Effector memory CD8-positive, alpha-beta T cell (primary cell): Measurements from ENCODE around the gene HOMER3.

Experiments used
- ATAC-seq: fragments of 150-1000 bp; cut with Tn5 transposase; replicated peaks from 2 replicates; pipeline ENCODE4 v1.10.0; 2021; ENCODE audit warnings: mild to moderate bottlenecking, moderate library complexity
- DNase-seq, 3 experiments: peaks; one replicate each; pipeline ENCODE4 v3.0.0; 2021
- H3K27ac Mint-ChIP-seq, 2 donors: one replicate each; pipeline ENCODE4 v1.8.0; 2022; ENCODE audit warnings: mild to moderate bottlenecking in 2 of 2, mixed read lengths in 2 of 2, moderate library complexity in 2 of 2
- H3K27me3 Mint-ChIP-seq, 2 donors: one replicate each; pipeline ENCODE4 v1.8.0; 2022; ENCODE audit warnings: mixed read lengths in 2 of 2
- H3K36me3 Mint-ChIP-seq: one replicate; pipeline ENCODE4 v1.8.0; 2022; ENCODE audit warnings: mild to moderate bottlenecking, moderate library complexity, mixed read lengths; ENCODE audit not compliant: insufficient read depth
- H3K4me1 Mint-ChIP-seq, 2 donors: one replicate each; pipeline ENCODE4 v1.8.0; 2022; ENCODE audit warnings: low read depth in 2 of 2, mixed read lengths in 2 of 2
- H3K4me3 Mint-ChIP-seq, 2 donors: one replicate each; pipeline ENCODE4 v1.8.0; 2022; ENCODE audit warnings: mild to moderate bottlenecking in 2 of 2, mixed read lengths in 2 of 2, moderate library complexity in 2 of 2
- H3K9me3 Mint-ChIP-seq, 2 donors: one replicate each; pipeline ENCODE4 v1.8.0; 2022; ENCODE audit warnings: mixed read lengths in 2 of 2

Gene HOMER3

DNA sequence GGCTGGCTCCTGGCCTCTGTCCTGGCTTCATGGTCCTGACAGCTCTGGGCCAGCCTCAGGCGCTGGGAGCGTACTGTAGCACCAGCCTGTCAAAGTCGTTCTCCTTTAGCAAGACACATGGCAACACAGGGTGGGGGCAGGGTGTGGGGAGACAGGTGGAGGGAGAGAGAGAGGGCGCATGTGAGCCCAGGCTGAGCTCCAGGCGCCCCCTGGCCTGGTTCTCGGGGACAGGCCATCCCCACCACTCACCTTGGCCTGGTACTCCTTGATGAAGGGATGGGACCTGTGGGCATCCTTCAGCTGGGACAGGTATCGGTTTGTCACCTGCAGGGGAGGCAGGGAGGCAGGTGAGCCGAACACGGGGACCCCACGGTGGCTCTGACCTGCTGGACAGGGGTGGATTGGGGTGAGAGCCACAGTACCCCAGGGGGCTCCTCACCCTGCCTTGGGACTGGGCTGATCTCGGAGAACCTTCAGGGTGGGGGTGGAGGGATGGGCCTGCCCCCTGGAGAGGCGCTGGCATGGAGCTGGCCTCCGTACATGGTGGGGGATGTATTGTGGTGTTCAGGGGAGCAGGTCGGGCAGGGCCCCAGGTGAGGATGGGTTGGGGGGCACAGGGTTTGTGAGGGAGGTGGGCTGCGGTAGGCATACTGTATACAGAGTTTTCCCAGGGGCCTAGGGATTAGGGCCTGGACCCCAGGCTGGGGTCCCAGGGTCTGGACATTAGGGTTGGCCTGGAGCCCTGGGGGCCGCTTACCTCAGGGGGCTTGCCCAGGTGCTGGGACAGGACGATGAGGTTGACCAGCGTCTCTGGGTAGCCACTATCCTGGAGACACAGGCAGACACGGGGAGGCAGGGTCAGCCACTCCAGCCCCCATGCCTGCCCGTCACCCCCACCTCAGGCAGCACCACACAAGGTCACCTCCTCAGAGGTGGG is 41.1 kb downstream of the HOMER3 start:
- Mint-ChIP-seq H3K27me3 (peaks cover 17 to 20% of the 10 kb centered on the region in 2 donors), H3K4me1 (peaks cover 11 to 15% of the 10 kb centered on the region in 2 donors), H3K27ac (peak overlapping the region in 1 of 2 donors; percentile 8), H3K4me3 (no peak overlapping the region), H3K36me3 (peaks cover 30% of the 10 kb centered on the region), H3K9me3 (no peaks in the 10 kb centered on the region)
- no peak for DNase-seq
- ATAC-seq: no peak

DNA sequence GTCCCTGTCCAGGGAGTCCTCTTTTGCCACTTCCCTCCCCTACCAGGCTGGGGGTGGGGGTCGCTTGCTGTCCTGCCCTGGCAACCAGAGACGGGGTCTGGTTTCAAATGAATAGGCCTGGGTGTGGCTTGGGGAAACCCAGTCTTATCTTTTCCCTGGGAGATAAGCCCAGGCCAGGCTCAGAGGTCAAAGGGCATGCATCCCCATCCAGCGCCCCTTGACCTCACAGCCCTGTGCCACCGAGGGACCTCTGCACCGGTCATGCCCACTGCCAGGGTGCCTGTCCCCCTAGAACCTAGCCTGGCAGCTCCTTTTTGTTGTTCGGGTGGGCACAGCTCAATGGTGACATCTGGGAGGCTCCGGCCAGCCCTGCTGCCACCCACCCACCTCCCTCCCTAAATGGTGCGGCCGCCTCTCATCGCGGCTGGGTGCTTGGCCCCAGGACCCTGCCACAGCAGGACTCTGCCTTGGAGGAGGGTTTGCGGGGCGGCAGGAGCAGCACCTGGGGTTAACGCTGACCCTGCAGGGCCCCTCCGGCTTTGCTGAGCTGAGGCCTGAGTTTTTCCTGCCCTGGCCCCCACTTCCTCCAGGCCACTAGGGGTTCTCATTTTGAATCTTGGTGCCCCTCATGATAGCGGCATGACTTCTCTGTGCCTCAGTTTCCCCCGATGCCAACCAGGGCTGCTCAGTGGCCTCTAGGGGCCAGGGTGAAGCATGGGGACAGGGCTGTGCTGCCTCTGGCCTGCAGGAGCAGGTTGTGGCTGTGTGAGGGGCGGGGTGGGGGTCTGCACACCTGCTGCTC is 42.2 kb downstream of the HOMER3 start:
- ATAC-seq (no peak), DNase-seq (no peak)
- no peak overlapping the region for H3K27ac Mint-ChIP-seq
- no peak overlapping the region for H3K4me3 Mint-ChIP-seq
- H3K27me3 Mint-ChIP-seq: peaks cover 17 to 25% of the 10 kb centered on the region in 2 donors
- H3K9me3 Mint-ChIP-seq: no peaks in the 10 kb centered on the region
- H3K4me1 Mint-ChIP-seq: peaks cover 11 to 15% of the 10 kb centered on the region in 2 donors
- peaks cover 22% of the 10 kb centered on the region for H3K36me3 Mint-ChIP-seq

DNA sequence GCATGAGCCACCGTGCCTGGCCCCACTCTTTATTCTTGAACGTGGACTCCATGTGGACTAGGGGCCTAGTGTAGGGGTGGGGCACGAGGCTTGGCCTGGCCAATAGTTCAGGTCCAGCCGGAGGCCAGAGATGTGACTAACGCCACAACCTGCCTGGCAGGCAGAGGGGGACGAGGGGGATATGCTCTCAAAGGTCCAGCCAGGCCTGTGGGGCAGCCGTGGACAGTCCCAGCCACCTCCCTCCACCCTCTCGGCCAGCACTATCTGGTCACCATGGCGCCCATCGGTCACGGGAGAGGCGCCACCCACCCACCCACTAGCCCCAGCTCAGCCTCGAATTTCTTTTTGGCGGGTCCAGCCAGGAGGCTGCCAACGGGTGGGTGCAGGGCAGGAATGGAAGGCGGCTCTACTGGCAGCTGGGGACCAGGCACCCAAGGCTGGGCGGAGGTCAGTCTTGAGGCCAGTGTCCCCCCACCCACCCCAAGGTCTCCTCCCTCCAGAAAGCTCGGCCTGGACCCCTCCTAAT is 42.9 kb downstream of the HOMER3 start:
- Mint-ChIP-seq H3K36me3 (peaks cover 16% of the 10 kb centered on the region), H3K27me3 (peaks cover 17 to 31% of the 10 kb centered on the region in 2 donors), H3K4me1 (peaks cover 11 to 15% of the 10 kb centered on the region in 2 donors), H3K9me3 (no peaks in the 10 kb centered on the region), H3K27ac (no peak overlapping the region), H3K4me3 (peak overlapping the region in 1 of 2 donors; percentile 77)
- no peak for ATAC-seq
- DNase-seq: no peak

DNA sequence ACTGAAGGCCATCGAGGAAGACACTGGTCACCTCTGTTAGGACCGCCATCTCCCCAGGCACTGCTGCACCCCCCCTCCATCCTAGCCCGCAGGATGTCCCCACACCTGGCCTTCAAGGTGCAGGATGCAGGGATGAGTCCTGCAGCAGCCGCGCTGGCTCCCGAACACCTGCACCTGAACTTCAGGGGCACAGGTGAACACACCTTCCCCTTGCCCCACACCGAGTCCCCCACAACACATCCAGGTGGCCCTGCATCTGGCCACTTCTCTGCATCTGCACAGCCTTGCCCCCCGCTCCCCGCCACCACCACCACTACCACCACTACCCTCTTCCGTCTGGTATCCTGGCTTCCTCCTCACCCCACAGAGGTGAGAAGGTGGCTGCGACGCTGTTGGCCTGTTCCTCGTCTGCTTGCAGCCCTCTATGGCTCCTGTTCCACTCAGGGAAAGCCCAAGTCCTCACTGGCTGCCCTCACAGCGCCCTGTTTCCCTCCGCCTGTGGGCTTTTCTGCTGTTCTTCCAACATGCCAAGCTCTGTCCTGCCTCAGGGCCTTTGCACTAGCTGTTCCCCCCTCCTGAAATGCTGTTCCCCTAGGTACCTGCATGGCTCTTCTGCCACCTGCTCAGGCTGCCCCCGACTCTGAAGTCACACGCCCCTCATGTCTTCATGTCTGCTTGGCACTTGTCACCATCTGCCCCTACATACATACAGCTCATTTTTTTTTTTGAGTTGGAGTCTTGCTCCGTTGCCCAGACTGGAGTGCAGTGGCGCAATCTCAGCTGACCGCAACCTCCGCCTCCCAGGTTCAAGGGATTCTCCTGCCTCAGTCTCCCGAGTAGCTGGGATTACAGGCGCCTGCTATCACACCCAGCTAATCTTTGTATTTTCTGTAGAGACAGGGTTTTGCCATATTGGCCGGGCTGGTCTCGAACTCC is 43.7 kb downstream of the HOMER3 start:
- H3K36me3 Mint-ChIP-seq: peaks cover 13% of the 10 kb centered on the region
- peaks cover 17 to 34% of the 10 kb centered on the region in 2 donors for H3K27me3 Mint-ChIP-seq
- H3K4me1 Mint-ChIP-seq: peaks cover 11 to 15% of the 10 kb centered on the region in 2 donors
- H3K9me3 Mint-ChIP-seq: no peaks in the 10 kb centered on the region
- H3K4me3 Mint-ChIP-seq: peak overlapping the region; percentile 63 to 77
- no peak for DNase-seq
- H3K27ac Mint-ChIP-seq: no peak overlapping the region
- ATAC-seq: peak; percentile 55

DNA sequence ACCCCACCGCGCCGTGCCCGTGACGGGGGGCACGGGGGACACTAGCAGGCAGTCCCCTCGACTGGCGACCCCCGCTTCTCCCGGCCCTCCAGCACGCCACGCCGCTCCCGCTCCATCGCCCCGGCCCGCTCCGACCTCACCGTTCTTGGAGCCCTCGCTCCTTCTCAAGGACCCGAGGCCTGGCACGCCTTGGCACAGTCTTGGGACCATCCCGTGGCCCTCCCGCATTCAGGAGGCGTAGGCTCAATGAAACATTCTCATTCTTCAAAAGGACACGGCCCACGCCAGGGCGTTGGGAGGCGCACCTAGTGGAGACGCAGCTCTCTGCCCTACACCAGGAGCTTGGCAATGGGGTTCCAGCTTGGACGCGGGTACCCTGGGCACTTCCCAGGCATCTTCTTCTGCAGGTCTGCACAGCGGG is 44.6 kb downstream of the HOMER3 start:
- peaks cover 11 to 15% of the 10 kb centered on the region in 2 donors for H3K4me1 Mint-ChIP-seq
- H3K36me3 Mint-ChIP-seq: peaks cover 9% of the 10 kb centered on the region
- H3K27me3 Mint-ChIP-seq: peaks cover 17 to 34% of the 10 kb centered on the region in 2 donors
- no peak for DNase-seq
- H3K27ac Mint-ChIP-seq: no peak overlapping the region
- ATAC-seq: no peak
- H3K4me3 Mint-ChIP-seq: peak overlapping the region; percentile 73 to 77
- no peaks in the 10 kb centered on the region for H3K9me3 Mint-ChIP-seq

DNA sequence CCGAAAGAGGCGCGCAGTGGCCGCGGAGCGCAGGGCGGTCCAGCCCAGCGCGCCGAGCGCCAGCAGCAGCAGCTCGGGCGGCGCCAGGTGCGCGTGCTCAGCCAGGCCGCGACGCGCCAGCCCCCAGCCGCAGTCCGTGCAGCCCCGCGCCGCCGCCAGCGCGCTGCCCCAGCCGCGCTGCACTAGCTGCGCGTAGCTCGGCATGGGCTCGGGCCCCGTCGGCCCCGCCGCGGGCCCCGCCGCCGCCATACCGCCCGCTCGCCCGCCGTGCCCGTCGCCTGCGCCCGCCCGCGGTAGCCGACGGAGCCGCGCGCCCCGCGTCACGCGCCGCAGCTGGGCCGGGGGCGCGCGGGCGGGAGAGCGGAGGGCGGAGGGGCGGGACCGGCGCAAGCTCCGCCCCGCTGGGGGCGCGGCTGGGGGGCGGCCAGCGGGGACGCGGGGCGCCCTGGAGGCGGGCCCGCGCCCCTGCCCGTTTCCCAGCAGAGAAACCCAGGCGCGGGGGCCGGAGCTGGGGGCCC is 45.1 kb downstream of the HOMER3 start, which contains the start of gene CERS1:
TSS of gene CERS1 (minus strand) at position 335 of the 518 bp plus-strand sequence. CDS start at position 249, 86 bp downstream.
- Mint-ChIP-seq H3K27me3 (peaks cover 17 to 34% of the 10 kb centered on the region in 2 donors), H3K36me3 (peaks cover 8% of the 10 kb centered on the region), H3K27ac (no peak within 1 kb of the TSS), H3K4me1 (peaks cover 11 to 15% of the 10 kb centered on the region in 2 donors), H3K4me3 (peak within 1 kb of the TSS; percentile 73 to 77), H3K9me3 (no peaks in the 10 kb centered on the region)
- ATAC-seq (peak; percentile 42), DNase-seq (no peak)

DNA sequence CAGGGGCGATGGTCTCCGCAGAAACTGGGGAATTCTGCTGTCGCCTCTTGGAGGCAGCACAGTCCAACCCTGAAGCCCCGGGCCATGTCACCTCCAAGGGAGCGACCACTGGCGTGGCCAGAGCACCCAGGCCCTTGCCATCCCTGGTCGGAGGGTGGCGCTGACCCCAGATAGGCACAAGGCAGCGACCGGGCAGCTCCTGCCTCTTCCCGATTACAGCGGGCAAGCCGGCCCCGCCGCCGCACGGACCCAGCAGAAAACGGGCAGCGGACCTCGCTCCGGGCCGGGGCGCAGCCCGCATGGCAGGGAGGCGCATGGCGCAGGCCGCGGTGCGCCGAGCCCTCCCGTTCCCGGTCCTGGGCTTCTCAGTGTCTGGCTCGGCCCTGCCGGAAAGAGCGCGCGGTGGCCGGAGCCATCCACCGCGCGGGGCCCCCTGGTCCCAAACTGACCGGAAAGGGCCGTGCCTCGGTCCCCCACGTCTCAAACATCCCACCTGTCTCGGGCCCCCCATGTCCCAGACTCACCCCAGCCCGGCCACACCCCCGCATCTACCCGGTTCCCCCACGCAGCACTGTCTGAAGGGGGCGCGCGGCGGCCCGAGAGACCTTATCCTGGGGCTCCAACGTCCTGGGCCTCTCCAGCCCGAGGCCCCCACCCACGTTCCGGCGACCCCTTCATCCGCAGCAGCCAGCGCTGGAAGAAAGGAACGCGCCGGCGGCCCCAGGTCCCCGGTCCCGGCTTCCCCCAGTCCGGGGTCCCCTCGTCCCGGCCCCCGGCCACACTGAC is 45.8 kb downstream of the HOMER3 start:
- no peak overlapping the region for H3K27ac Mint-ChIP-seq
- peak overlapping the region; percentile 23 to 29 for H3K4me3 Mint-ChIP-seq
- peaks cover 3% of the 10 kb centered on the region for H3K36me3 Mint-ChIP-seq
- DNase-seq (no peak), ATAC-seq (no peak)
- H3K4me1 Mint-ChIP-seq: peaks cover 11 to 15% of the 10 kb centered on the region in 2 donors
- H3K27me3 Mint-ChIP-seq: peaks cover 17 to 38% of the 10 kb centered on the region in 2 donors
- H3K9me3 Mint-ChIP-seq: no peaks in the 10 kb centered on the region

DNA sequence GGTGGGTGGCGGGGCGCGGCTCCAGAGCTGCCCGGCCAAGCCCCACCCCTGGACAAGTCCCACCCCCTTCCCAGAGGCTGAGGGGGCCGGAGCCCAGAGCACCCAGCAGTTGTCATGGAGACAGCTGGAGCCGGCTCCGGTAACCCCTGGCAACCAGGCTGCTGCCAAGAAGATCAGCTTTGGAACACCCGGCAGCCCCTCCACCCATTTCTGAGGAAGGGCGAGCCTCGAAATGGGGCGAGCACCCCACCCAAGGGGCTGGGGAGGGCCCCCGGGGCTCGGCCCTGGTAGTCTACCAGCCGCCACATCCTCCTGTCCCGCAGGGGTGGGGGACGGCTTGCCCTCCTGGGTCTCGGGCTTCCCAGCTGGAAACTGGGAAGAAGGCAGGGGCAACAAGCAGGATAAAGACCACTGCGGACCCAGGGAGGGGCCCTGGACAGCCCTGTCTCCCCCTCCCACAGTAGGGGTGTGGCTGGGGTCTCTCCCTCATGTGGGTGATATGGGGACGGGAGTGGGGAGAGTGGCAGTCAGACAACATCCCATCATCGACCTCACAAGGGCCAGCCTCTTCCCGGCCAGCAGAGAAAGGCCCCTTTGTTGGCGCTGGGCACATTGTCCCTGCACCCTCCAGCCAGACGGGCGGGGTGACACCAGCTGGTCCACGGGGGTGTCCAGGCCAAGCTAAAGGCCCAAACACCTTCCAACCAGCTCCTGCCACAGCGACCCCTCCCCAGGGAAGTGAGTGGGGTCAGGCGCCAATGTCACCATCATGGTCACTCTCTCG is 46.6 kb downstream of the HOMER3 start:
- ATAC-seq (no peak), DNase-seq (no peak)
- peaks cover 17 to 46% of the 10 kb centered on the region in 2 donors for H3K27me3 Mint-ChIP-seq
- no peak overlapping the region for H3K27ac Mint-ChIP-seq
- H3K36me3 Mint-ChIP-seq: peaks cover 3% of the 10 kb centered on the region
- H3K4me3 Mint-ChIP-seq: peak overlapping the region; percentile 21 to 27
- no peaks in the 10 kb centered on the region for H3K9me3 Mint-ChIP-seq
- peaks cover 11 to 15% of the 10 kb centered on the region in 2 donors for H3K4me1 Mint-ChIP-seq

DNA sequence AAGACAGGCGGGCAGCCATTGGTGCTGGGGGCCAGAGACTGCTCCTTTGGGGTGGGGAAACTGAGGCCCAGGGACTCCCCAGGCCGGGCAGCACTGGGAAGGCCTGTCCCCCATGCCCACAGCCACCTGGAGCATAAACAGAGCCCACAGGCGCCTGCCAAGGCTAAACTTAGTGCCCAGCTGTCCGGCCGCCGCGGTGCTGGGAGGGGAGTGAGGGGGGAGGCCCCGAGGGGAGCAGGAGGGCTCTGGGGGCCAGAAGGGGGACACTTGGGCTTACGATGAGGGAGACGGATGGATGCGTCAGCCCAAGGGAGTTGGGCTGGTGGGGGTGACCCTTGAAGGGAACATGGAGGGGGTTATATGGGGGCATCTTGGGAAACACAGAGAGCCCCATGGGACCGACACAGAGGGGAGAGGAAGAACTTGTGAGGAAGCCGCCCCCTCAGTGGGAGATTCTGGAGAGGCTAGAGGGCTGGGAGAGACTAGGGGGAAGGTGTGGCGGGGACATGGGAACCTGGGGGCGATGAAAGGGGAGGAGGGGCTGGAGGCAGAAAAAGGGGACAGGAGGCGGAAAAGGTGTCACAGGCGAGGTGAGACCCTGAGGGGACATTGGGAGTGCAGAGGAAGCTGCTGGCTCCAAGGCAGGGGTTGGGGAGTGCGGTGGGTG is 47.3 kb downstream of the HOMER3 start:
- Mint-ChIP-seq H3K4me3 (no peak overlapping the region), H3K9me3 (no peaks in the 10 kb centered on the region), H3K4me1 (peaks cover 11 to 15% of the 10 kb centered on the region in 2 donors), H3K36me3 (peaks cover under 1% of the 10 kb centered on the region), H3K27ac (no peak overlapping the region), H3K27me3 (peaks cover 17 to 49% of the 10 kb centered on the region in 2 donors)
- DNase-seq: no peak
- ATAC-seq: no peak

DNA sequence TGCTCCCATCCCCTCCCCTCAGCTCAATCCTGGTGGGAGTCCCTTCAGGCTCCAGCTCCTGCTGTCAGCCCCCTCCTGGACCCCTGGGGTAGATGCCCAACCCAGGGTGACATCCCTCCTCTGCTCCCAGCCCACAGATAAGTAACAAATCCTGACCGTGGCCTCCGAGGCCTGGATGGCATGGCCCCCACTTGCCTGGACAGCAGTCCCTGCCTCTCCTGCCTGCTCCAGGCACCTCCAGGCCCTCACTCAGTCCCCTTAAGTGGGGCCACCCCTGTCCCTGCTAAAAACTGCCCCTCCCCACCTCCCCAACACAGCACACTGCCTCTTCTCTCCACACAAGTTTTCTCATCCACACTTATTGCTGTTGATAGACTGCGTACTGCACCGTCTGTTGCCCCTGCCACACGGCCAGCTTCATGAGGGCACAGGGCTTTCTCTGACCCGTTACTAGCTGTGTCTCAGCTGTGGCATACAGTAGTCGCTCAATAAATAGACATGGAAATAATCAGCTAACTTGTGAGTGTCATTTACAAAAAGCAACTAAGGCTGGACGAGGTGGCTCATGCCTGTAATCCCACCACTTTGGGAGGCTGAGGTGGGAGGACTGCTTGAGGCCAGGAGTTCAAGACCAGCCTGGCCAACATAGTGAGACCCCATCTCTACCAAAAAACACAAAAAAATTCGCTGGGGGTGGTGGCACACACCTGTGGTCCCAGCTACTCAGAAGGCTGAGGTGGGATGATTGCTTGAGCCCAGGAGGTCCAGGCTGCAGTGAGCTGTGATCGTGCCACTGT is 50.9 kb downstream of the HOMER3 start:
- H3K27ac Mint-ChIP-seq: no peak overlapping the region

More for the DNA sequence above, 50.9 kb downstream of the HOMER3 start:
- no peak for ATAC-seq
- H3K9me3 Mint-ChIP-seq: no peaks in the 10 kb centered on the region
- H3K27me3 Mint-ChIP-seq: peaks cover 9 to 40% of the 10 kb centered on the region in 2 donors
- no peak for DNase-seq
- no peaks in the 10 kb centered on the region for H3K36me3 Mint-ChIP-seq
- H3K4me3 Mint-ChIP-seq: no peak overlapping the region
- no peaks in the 10 kb centered on the region for H3K4me1 Mint-ChIP-seq
